Measurements from ENCODE around the gene PTPRG.

Gene PTPRG

DNA sequence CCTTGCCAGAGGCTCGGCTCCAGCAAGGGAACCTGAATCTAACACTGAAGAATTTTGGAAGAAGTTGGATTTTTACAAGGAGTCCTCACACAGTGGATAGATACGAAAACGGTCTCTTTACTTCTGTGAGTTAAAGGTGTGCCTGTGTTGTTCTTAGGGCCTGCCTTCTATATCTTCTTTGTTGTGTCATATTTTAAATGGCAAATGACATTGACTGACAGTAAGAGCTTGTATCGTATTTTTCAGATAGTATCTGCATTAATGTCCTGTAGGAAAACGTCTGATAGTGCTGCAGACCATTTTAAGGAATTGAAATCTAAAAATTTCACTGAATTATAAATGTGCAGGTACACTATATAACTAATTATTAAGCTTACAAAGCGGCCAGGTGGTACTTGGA, 56.3 kb downstream of the PTPRG start:
- H3K4me3 ChIP-seq: no peak overlapping the region
- H3K27ac ChIP-seq: no peak overlapping the region
- no peak for TF ChIP-seq CTCF (IDR thresholded peaks at IDR 0.05)
- no peak for DNase-seq (ENCODE audit: low spot score)

- Histone ChIP-seq H3K4me3 (no peak overlapping the region), H3K27ac (no peak overlapping the region)
- no peak for TF ChIP-seq CTCF (IDR thresholded peaks at IDR 0.05)
- DNase-seq (ENCODE audit: low spot score): no peak
These were observed 56.9 kb downstream of the PTPRG start for GRCh38 chr3:61618231-61618630.

DNA sequence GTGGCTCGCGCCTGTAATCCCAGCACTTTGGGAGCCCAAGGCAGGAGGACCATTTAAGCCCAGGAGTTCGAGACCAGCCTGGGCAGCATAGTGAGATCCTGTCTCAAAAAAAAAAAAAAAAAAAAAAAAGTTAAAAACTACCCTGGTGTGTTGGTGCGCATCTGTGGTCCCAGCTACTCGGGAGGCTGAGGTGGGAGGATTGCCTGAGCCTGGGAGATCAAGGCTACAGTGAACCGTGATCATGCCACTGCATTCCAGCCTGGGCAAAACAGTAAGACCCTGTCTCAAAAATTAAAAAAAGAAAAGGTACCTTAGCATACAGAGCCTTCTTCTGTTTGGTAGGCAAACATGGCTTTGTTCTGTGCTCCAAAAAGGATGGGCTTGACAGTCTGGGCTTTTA, 57.5 kb downstream of the PTPRG start:
- Histone ChIP-seq H3K4me3 (no peak overlapping the region), H3K27ac (no peak overlapping the region)
- no peak for DNase-seq (ENCODE audit: low spot score)
- TF ChIP-seq CTCF (IDR thresholded peaks at IDR 0.05): no peak

GRCh38 chr3:61620073-61620472, 58.7 kb downstream of the PTPRG start:
- no peak for TF ChIP-seq CTCF (IDR thresholded peaks at IDR 0.05)
- no peak for DNase-seq (ENCODE audit: low spot score)
- no peak overlapping the region for H3K27ac ChIP-seq
- H3K4me3 ChIP-seq: no peak overlapping the region

DNA sequence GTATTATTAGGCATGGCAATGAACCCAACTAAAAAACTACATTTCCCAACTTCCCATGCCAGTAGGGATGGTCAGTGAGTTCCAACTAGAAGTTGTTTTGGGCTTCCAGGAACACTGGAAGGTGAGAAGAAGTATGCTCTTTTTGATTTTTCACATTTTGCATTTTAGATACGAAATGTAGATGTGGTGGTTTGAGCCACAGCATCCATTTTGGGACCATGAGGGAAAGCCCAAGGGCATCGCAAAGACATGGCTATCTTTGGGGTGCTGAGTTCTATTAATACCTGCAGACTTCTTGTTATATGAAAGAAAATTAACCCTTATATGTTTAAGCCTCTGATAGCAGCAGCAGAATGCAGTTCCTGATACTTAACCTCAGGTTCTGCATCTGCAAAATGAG, 62.9 kb downstream of the PTPRG start:
- H3K27ac ChIP-seq: no peak overlapping the region
- no peak overlapping the region for H3K4me3 ChIP-seq
- no peak for TF ChIP-seq CTCF (IDR thresholded peaks at IDR 0.05)
- DNase-seq (ENCODE audit: low spot score): no peak

- Histone ChIP-seq H3K27ac (no peak overlapping the region), H3K4me3 (no peak overlapping the region)
- no peak for DNase-seq (ENCODE audit: low spot score)
- no peak for TF ChIP-seq CTCF (IDR thresholded peaks at IDR 0.05)
These were observed 64.1 kb downstream of the PTPRG start for GRCh38 chr3:61625429-61625828.

- no peak for DNase-seq (ENCODE audit: low spot score)
- TF ChIP-seq CTCF (IDR thresholded peaks at IDR 0.05): no peak
- H3K27ac ChIP-seq: no peak overlapping the region
These were observed 65.1 kb downstream of the PTPRG start for GRCh38 chr3:61626484-61626883.

More at GRCh38 chr3:61626484-61626883, 65.1 kb downstream of the PTPRG start:
- no peak overlapping the region for H3K4me3 ChIP-seq

All from coronary artery (tissue), 2 donors.